CD4-positive, alpha-beta T cell (primary cell): Measurements from ENCODE around the gene GRK5. TPM values are rescaled to one million over a fixed set of nuclear protein-coding genes. Genes with fewer than 3 reads are reported as not detected.

Source experiments
- ATAC-seq: fragments of 200-7000 bp; cut with Tn5 transposase; one replicate; pipeline ENCODE4 v1.10.0; 2022; ENCODE audit warnings: mild to moderate bottlenecking; ENCODE audit not compliant: poor library complexity
- CTCF ChIA-PET: fragments of 350-600 bp; sonication (Branson Sonifier 250); formaldehyde crosslinking; loops from one replicate; lab custom pipeline; 2021; ENCODE audit warnings: antibody characterized with exemption, inconsistent platforms; lab: Charles Lee
- POLR2A ChIA-PET: fragments of 350-600 bp; sonication (Branson Sonifier 250); formaldehyde crosslinking; loops from one replicate; lab custom pipeline; 2021; ENCODE audit warnings: antibody characterized with exemption, inconsistent platforms; lab: Charles Lee
- DNase-seq, 14 experiments: peaks; one replicate each; pipeline ENCODE4 v3.0.0-alpha.2; 2013 to 2020; ENCODE audit warnings: mixed read lengths in 2 of 14
- H3K27ac ChIP-seq, 2 donors: one replicate each; pipeline versions ENCODE4 v1.5.1 to v1.7.0; 2013; ENCODE audit warnings: low read length in 2 of 2, low read depth in 1 of 2, mild to moderate bottlenecking in 1 of 2
- H3K27me3 ChIP-seq, 2 experiments: 1 replicate in 1 of 2; 2 replicates in 1 of 2; pipeline versions ENCODE4 v1.6.1 to v1.7.0; 2013; ENCODE audit warnings: low read length in 2 of 2, control low read depth in 1 of 2, mild to moderate bottlenecking in 1 of 2, moderate library complexity in 1 of 2; ENCODE audit not compliant: insufficient read depth in 2 of 2, control insufficient read depth in 1 of 2
- H3K36me3 ChIP-seq: one replicate; pipeline ENCODE4 v1.6.1; 2013; ENCODE audit warnings: low read length, control low read depth; ENCODE audit not compliant: insufficient read depth
- H3K4me1 ChIP-seq: one replicate; pipeline ENCODE4 v1.6.1; 2013; ENCODE audit warnings: low read length, control low read depth; ENCODE audit not compliant: insufficient read depth
- H3K4me3 ChIP-seq: one replicate; pipeline ENCODE4 v1.5.1; 2013; ENCODE audit warnings: mild to moderate bottlenecking, low read length, moderate library complexity
- H3K9me3 ChIP-seq, 2 experiments: 1 replicate in 1 of 2; 2 replicates in 1 of 2; pipeline versions ENCODE4 v1.6.1 to v1.7.0; 2013; ENCODE audit warnings: low read length in 2 of 2, mild to moderate bottlenecking in 2 of 2, control low read depth in 1 of 2, moderate library complexity in 1 of 2; ENCODE audit not compliant: control insufficient read depth in 1 of 2, insufficient read depth in 1 of 2
- H3K27ac Mint-ChIP-seq: one replicate; pipeline ENCODE4 v1.8.0; 2020; ENCODE audit warnings: mixed read lengths
- H3K27me3 Mint-ChIP-seq: one replicate; pipeline ENCODE4 v1.8.0; 2021; ENCODE audit warnings: mixed read lengths
- H3K36me3 Mint-ChIP-seq: one replicate; pipeline ENCODE4 v1.8.0; 2021; ENCODE audit warnings: low read depth, mixed read lengths
- H3K4me1 Mint-ChIP-seq: one replicate; pipeline ENCODE4 v1.8.0; 2021; ENCODE audit warnings: low read depth, mixed read lengths
- H3K4me3 Mint-ChIP-seq: one replicate; pipeline ENCODE4 v1.8.0; 2020; ENCODE audit warnings: mild to moderate bottlenecking, mixed read lengths
- H3K9me3 Mint-ChIP-seq: one replicate; pipeline ENCODE4 v1.8.0; 2020; ENCODE audit warnings: mixed read lengths
- intact Hi-C, 2 experiments: fragments of 100-400 bp; cut with DNase I in 1 of 2; cut with micrococcal nuclease in 1 of 2; formaldehyde crosslinking; loops; one replicate each; pipeline versions ENCODE4 v1.15.1 to v1.9.0; 2023 to 2025; cut with DNase I, micrococcal nuclease
- total RNA-seq, 174 experiments: library from RNA in 2 of 174; stranded (reverse) in 2 of 174; gene quantifications; one replicate each; pipeline ENCODE4 v1.2.3 and lab custom pipeline; 2021 to 2026
- TF ChIP-seq, protein P1 (sequence below): fragments of 200-600 bp; IDR thresholded peaks from one replicate; pipeline ENCODE4 v1.8.0; 2022; ENCODE audit warnings: antibody characterized with exemption, mild to moderate bottlenecking

Gene GRK5
- total RNA-seq, 2 experiments from 2014 or later, result 19.2 to 20.8 TPM

DNA sequence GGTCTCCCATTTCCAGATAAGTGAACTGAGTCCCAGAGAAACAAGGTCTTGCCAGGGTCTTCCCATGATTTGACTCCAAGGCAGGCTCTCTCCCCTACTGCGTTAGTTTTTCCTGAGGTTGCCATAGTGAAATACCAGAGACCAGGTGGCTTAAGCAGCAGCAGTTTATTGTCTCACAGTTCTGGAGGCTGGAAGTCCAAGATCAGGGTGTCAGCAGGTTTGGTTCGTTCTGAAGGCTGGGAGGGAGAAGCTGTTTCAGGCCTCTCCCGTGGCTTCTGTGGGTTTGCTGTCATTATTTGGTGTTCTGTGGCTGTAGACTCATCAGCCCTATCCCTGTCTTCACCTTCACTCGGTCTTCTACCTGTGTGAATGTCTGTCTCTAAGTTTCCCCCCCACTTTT is 129.9 kb downstream of the GRK5 start:
- TF ChIP-seq, protein P1, sequence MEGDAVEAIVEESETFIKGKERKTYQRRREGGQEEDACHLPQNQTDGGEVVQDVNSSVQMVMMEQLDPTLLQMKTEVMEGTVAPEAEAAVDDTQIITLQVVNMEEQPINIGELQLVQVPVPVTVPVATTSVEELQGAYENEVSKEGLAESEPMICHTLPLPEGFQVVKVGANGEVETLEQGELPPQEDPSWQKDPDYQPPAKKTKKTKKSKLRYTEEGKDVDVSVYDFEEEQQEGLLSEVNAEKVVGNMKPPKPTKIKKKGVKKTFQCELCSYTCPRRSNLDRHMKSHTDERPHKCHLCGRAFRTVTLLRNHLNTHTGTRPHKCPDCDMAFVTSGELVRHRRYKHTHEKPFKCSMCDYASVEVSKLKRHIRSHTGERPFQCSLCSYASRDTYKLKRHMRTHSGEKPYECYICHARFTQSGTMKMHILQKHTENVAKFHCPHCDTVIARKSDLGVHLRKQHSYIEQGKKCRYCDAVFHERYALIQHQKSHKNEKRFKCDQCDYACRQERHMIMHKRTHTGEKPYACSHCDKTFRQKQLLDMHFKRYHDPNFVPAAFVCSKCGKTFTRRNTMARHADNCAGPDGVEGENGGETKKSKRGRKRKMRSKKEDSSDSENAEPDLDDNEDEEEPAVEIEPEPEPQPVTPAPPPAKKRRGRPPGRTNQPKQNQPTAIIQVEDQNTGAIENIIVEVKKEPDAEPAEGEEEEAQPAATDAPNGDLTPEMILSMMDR, result no peak
- no peak for ATAC-seq
- POLR2A ChIA-PET, result no interaction called here
- Histone ChIP-seq H3K27ac (no peak overlapping the region), H3K27me3 (no peaks in the 10 kb centered on the region), H3K4me1 (no peaks in the 10 kb centered on the region), H3K4me3 (no peak overlapping the region), H3K9me3 (no peaks in the 10 kb centered on the region), H3K36me3 (peaks cover 16% of the 10 kb centered on the region)
- H3K4me1 Mint-ChIP-seq, result peaks cover 21% of the 10 kb centered on the region
- no peaks in the 10 kb centered on the region for H3K27me3 Mint-ChIP-seq
- DNase-seq, result no peak
- CTCF ChIA-PET, result no interaction called here
- H3K9me3 Mint-ChIP-seq, result no peaks in the 10 kb centered on the region
- no peak overlapping the region for H3K27ac Mint-ChIP-seq
- intact Hi-C loops, result no loop called here
- no peak overlapping the region for H3K4me3 Mint-ChIP-seq
- H3K36me3 Mint-ChIP-seq, result peaks cover 20% of the 10 kb centered on the region

DNA sequence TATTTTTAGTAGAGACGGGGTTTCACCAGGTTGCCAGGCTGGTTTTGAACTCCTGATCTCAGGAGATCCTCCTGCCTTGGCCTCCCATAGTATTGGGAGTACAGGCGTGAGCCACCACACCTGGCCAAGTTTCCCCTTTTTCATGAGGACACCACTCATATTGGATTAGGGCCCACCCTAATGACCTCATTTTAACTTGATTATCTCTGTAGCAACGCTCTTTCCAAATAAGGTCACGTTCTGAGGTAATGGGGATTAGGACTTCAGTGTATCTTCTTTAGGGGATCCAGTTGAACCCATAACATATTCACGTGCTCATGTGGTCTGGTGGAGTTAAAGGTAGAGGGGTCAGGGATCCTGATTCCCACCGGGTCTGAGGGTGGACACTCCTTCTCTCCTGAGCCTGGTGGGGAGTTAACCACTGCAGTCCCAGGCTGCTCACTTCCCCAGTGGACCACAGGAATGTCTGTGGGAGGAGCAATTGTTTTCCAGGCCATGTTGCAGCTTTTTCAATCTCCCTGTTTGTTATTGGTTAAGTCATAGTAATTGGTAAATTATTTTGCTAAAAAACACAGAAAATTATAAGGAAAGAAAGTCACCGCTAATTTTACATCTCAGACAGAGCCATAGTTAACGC is 130.5 kb downstream of the GRK5 start:
- no peaks in the 10 kb centered on the region for H3K27me3 Mint-ChIP-seq
- Histone ChIP-seq H3K27ac (no peak overlapping the region), H3K27me3 (no peaks in the 10 kb centered on the region), H3K36me3 (peaks cover 18% of the 10 kb centered on the region), H3K9me3 (no peaks in the 10 kb centered on the region), H3K4me3 (no peak overlapping the region), H3K4me1 (no peaks in the 10 kb centered on the region)
- no peak overlapping the region for H3K27ac Mint-ChIP-seq
- TF ChIP-seq, protein P1, result no peak
- H3K9me3 Mint-ChIP-seq, result no peaks in the 10 kb centered on the region
- intact Hi-C loops, result no loop called here
- ATAC-seq (no peak), DNase-seq (no peak)
- ChIA-PET POLR2A (no interaction called here), CTCF (no interaction called here)
- H3K4me3 Mint-ChIP-seq, result no peak overlapping the region
- peaks cover 19% of the 10 kb centered on the region for H3K36me3 Mint-ChIP-seq
- H3K4me1 Mint-ChIP-seq, result peaks cover 27% of the 10 kb centered on the region

DNA sequence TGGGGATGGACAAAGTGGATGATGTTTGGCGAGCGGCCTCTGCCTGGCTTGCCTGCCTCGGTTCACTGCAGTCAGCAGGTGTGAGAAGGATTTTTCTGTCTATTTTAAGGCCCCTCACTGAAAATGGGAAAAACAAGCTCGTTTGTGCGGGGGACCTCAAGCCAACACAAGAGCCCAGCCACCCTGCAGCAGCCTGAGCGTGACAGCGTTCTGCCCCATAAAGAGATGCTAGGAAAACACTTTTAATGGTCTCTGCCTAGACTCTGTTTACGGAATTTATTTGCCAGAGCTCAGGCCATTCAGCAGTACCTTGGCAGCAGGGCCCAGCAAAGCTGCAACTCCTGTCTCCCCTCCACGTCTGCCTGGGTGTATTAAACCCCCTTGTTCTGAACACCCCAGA is 131.7 kb downstream of the GRK5 start:
- no peaks in the 10 kb centered on the region for H3K27me3 ChIP-seq
- no peaks in the 10 kb centered on the region for H3K4me1 ChIP-seq
- H3K9me3 ChIP-seq, result no peaks in the 10 kb centered on the region
- H3K4me3 Mint-ChIP-seq, result no peak overlapping the region
- H3K27ac ChIP-seq, result no peak overlapping the region
- no peaks in the 10 kb centered on the region for H3K9me3 Mint-ChIP-seq
- peaks cover 14% of the 10 kb centered on the region for H3K36me3 ChIP-seq
- peaks cover 18% of the 10 kb centered on the region for H3K36me3 Mint-ChIP-seq
- TF ChIP-seq, protein P1, result no peak
- POLR2A ChIA-PET, result no interaction called here
- no peak for DNase-seq
- no peaks in the 10 kb centered on the region for H3K27me3 Mint-ChIP-seq
- peaks cover 37% of the 10 kb centered on the region for H3K4me1 Mint-ChIP-seq
- intact Hi-C loops, result no loop called here
- no peak overlapping the region for H3K27ac Mint-ChIP-seq
- no peak for ATAC-seq
- H3K4me3 ChIP-seq, result no peak overlapping the region
- CTCF ChIA-PET, result interaction anchor here (1.1 to 2.1 kb wide), 2 partner anchors 133 to 140 kb away, joined by 3 to 6 read pairs; no protein-coding TSS in a partner anchor
